GM15510 (cell line): ENCODE measurements around the gene ZNF609.

Source experiments
- POLR2A ChIP-seq: IDR thresholded peaks from 3 replicates; pipeline ENCODE4 v1.6.1; 2011; ENCODE audit warnings: borderline replicate concordance; ENCODE audit not compliant: insufficient read length; ENCODE audit errors: extremely low read depth

ZNF609 gene

GRCh38 chr15:64536244-64536836 is 76.0 kb downstream of the ZNF609 start:
- no peak for TF ChIP-seq POLR2A

- TF ChIP-seq POLR2A = no peak
These were observed 81.7 kb downstream of the ZNF609 start for GRCh38 chr15:64542091-64542490.

- TF ChIP-seq POLR2A = no peak
These were observed 84.1 kb downstream of the ZNF609 start for GRCh38 chr15:64544450-64544849.

- no peak for TF ChIP-seq POLR2A
These were observed 86.9 kb downstream of the ZNF609 start for GRCh38 chr15:64547275-64547674.

- TF ChIP-seq POLR2A = no peak
These were observed 87.9 kb downstream of the ZNF609 start for GRCh38 chr15:64548235-64548634.

GRCh38 chr15:64549860-64550259 is 89.5 kb downstream of the ZNF609 start:
- no peak for TF ChIP-seq POLR2A

- TF ChIP-seq POLR2A = no peak
These were observed 92.0 kb downstream of the ZNF609 start for GRCh38 chr15:64552281-64552948.

- TF ChIP-seq POLR2A = no peak
These were observed 98.2 kb downstream of the ZNF609 start for GRCh38 chr15:64558460-64559179.

GRCh38 chr15:64559243-64559642 is 98.9 kb downstream of the ZNF609 start:
- no peak for TF ChIP-seq POLR2A

GRCh38 chr15:64560501-64560900 is 100.1 kb downstream of the ZNF609 start:
- no peak for TF ChIP-seq POLR2A

GRCh38 chr15:64560998-64561397 is 100.6 kb downstream of the ZNF609 start:
- no peak for TF ChIP-seq POLR2A

- no peak for TF ChIP-seq POLR2A
These were observed 101.7 kb downstream of the ZNF609 start for GRCh38 chr15:64562003-64562640.

GRCh38 chr15:64566102-64566501 is 105.7 kb downstream of the ZNF609 start:
- TF ChIP-seq POLR2A = no peak

GRCh38 chr15:64566629-64567427 is 106.5 kb downstream of the ZNF609 start:
- no peak for TF ChIP-seq POLR2A
